HuH-7 (cell line): ENCODE data around the gene TCF25.
"Not testable (repeated sequence)": the region's sequence is repeated elsewhere in the genome, so short reads cannot be mapped to it uniquely, and the experiment has no call there.

Experiments
- DNase-seq: peaks from one replicate; pipeline ENCODE4 v3.0.0; 2011; ENCODE audit warnings: low spot score

The TCF25 gene

GRCh38 chr16:89920723-89921122, 47.3 kb downstream of the TCF25 start:
- no peak for DNase-seq

DNA sequence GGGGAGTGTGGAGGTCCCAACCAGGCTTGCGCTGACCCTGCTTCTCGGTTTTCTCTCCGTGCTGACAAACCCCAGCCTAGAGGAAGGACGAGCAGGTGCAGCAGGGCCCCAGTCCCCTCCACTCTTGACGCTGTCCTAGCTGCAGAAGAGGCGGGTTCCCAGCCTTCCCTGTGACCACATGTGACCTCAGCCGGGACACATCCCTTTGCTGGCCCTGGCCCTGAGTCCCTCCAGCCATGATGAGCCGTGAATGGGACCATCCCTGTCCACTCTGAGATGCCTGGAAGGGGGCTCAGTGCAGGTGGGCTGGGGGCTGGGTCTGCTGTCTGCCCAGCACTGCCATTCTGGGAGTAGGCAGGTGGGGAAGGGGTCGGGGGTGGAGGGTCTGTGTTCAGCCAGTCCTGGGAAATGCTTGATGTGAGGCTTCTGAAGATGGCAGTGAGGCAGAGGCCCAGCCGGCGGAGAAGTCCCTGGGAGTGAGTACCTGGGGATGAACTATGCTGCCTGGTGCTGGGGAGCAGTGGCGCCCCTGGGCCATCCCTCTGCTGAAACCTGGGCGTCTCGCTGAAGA, 47.8 kb downstream of the TCF25 start:
- no peak for DNase-seq

GRCh38 chr16:89921702-89922476, 48.5 kb downstream of the TCF25 start:
- peak; percentile 90 for DNase-seq

DNA sequence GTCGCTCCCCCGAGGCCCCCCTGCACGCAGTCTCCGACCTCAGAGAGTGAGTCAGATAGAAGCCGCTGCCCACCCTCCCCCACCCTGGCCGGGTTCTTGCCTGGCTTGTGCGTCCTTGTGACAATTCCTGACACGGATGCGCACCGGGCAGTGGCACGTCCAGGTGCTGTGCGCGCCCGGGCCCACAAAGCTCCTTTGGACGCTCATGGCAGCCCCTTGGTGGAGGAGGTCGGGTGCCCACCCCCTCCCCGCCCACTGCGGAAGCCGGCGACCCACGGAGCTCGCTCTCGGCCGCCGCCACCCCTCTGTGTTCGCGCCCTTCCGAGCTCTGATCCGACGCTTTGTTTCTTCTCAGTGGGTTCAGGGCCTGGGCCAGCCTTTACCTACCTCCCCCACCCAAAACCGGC, 49.1 kb downstream of the TCF25 start:
- DNase-seq, result peak; percentile 64

DNA sequence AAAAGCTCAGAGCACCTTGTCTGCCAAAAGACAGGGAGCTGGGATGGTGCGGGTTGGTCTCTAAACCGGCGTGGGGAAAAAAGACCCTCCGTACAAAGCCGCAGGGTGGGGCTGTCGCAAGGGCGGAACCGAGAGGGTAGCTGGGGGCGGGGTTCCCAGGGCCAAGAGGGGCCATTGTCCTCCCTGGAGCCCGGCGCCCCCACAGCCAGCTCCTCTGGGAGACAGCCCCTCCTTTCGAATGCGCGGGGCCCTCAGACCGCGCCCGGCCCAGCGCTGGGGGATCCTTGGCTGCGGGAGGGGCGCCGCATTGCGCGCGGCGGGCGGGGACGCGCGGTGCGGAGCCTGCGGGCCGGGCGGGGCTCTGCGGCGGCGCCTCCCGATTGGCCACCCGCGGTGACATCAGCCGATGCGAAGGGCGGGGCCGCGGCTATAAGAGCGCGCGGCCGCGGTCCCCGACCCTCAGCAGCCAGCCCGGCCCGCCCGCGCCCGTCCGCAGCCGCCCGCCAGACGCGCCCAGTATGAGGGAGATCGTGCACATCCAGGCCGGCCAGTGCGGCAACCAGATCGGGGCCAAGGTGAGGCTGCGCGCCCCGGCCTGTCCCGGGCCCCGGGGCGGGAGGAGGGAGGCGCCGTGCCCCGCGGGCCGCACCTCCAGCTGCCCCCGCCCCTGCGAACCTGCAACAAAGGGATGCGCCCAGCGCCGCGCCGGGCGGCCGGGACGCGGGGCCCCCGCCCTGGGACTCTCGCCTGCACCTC, 49.7 kb downstream of the TCF25 start, which contains the start of gene TUBB3:
Gene TUBB3, plus strand, starts transcription at position 459 of the 756 bp plus-strand sequence. Its CDS starts 60 bp downstream, at position 519.
- DNase-seq, result peak; percentile 99

GRCh38 chr16:89923640-89924296, 50.4 kb downstream of the TCF25 start:
- DNase-seq, result no peak

DNA sequence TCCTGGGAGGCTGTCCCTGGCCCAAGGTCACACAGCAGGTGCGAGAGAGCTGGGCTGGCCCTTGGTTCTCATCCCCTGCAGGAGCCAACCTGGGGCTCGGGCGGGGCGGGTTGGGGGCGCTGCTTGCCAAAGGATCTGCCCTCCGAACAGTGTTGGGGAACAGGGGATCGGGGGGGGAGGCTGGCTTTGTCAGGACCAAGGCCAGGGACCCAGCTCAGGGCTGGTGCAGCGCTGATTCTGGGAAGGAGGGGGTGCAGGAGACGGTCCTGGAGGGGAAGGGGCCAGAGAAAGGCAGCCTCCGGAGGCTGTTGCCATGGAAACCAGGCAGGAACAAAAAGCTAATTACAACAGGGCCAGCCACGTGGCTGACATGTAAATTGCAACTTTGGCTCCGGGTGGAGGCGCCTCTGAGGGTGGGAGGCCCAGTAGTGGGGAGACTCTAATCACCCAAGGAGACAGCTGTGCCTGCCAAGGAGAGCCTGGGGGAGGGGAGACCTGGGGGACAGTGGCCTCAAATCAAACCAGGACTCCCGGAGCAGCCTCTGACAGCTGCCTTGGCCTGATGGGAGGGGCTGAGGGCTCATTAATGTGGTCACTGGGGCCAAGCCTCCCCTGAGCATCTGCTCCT, 51.0 kb downstream of the TCF25 start:
- DNase-seq, result no peak

GRCh38 chr16:89924925-89925307, 51.5 kb downstream of the TCF25 start:
- DNase-seq, result no peak

DNA sequence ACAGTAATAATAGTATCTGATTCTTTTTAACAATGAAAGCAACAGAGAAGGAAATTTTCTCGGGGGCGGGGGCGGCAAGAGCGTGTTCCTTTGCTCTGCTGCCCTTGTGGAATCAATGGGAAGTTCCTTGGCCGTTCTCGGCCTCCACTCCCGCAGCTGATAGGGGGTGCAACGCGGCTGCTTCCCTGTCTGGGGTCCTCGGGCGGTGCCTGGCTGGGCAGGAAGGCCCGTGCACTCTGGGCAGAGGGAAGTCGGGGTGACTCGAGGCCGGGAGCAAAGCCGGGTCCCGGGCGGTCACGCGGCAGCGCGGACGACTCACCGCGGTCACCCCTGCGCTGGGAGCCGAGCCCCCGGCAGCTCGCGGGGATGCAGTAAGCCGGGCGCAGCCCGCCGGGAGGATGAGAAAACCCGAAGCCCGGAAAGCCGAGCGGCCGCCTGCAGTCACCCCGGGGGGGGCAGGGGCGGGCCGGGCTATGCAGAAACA, 52.2 kb downstream of the TCF25 start:
- DNase-seq, result no peak

DNA sequence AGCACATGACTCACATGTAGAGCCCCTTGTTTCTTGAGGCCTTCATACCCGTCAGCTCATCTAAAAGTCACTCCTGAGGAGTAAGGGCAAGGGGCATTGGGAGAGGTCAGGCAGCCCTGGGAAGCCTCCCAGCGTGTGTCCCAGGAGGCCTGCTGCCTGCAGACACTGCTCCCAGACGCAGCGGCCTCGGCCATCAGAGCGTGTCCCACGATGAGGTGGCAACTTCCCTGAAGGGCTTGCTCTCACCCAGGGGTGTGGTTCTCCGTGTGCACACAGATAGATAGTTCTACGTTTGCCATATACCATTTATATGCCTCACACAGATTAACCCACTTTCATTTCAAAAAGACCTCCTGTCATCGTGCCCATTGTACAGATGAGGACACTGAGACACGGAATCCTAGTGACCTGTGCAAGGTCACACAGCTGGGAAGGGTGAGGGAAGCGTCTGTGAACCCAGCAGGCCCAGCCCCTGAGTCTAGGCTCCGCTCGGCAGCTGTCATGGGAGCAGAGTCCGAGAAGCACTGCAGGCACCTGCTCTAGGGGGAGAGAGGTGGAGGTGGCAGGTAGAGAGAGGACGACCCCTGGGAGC, 58.0 kb downstream of the TCF25 start:
- no peak for DNase-seq

DNA sequence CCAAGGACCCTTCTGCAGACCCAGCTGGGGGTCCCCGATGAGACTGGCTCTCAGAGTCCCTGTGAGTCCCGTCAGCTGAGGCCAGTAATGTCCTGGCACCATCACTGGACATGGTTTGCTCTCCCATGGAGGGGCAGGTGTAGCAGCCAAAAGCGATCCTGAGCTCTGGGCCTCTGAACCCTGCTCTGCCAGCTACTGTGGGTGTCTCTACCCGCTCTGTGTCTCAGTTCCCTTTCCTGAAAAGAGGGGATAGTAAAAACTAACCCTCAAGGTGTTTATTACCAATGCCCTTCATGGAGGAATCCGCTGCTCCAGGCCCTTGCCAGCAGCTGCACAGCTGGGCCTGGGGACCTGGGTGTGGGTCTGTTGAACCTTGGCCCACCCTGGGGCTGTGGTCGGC, 58.6 kb downstream of the TCF25 start:
- DNase-seq, result no peak

DNA sequence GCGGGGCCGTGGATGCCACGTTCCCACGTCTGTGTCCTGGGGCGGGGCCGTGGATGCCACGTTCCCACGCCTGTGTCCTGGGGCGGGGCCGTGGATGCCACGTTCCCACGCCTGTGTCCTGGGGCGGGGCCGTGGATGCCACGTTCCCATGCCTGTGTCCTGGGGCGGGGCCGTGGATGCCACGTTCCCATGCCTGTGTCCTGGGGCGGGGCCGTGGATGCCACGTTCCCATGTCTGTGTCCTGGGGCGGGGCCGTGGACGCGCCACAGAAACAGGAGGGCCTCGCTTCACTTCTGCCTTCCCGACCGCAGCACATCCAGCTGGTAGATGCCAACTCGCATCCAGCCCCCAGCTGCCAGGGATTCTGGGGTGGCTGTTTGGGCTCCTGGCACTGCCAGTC, 60.6 kb downstream of the TCF25 start:
- DNase-seq, result not testable (repeated sequence)

DNA sequence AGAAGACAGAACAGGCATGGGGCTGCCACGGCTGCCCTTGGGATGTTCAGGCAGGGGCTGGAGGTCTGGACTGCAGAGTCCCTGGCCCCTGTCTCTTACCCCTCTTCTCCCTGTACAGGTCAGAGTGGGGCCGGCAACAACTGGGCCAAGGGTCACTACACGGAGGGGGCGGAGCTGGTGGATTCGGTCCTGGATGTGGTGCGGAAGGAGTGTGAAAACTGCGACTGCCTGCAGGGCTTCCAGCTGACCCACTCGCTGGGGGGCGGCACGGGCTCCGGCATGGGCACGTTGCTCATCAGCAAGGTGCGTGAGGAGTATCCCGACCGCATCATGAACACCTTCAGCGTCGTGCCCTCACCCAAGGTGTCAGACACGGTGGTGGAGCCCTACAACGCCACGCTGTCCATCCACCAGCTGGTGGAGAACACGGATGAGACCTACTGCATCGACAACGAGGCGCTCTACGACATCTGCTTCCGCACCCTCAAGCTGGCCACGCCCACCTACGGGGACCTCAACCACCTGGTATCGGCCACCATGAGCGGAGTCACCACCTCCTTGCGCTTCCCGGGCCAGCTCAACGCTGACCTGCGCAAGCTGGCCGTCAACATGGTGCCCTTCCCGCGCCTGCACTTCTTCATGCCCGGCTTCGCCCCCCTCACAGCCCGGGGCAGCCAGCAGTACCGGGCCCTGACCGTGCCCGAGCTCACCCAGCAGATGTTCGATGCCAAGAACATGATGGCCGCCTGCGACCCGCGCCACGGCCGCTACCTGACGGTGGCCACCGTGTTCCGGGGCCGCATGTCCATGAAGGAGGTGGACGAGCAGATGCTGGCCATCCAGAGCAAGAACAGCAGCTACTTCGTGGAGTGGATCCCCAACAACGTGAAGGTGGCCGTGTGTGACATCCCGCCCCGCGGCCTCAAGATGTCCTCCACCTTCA, 61.5 kb downstream of the TCF25 start:
- DNase-seq, result no peak

DNA sequence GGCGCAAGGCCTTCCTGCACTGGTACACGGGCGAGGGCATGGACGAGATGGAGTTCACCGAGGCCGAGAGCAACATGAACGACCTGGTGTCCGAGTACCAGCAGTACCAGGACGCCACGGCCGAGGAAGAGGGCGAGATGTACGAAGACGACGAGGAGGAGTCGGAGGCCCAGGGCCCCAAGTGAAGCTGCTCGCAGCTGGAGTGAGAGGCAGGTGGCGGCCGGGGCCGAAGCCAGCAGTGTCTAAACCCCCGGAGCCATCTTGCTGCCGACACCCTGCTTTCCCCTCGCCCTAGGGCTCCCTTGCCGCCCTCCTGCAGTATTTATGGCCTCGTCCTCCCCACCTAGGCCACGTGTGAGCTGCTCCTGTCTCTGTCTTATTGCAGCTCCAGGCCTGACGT, 62.2 kb downstream of the TCF25 start:
- DNase-seq, result not testable (repeated sequence)

GRCh38 chr16:89936034-89936433, 62.6 kb downstream of the TCF25 start:
- DNase-seq, result no peak

GRCh38 chr16:89936508-89936907, 63.1 kb downstream of the TCF25 start:
- no peak for DNase-seq

DNA sequence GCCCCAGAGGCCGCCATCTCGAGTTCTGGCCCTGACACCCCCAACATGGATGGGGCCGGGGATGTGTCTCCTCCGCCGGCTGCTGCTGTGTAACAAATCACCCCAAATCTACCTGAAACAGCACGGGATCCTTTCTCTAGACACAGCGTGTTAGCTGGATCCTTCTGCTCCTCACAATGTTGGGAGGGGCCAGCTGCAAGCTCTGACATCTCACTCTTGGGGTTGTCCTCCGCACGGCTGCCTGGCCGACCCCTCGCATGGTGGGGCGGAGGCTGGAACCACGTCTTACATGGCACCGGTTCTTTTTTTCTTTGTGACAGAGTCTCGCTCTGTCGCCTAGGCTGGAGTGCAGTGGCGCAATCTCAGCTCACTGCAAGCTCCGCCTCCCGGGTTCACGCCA, 63.6 kb downstream of the TCF25 start:
- DNase-seq, result no peak

- DNase-seq, result no peak
Observed at GRCh38 chr16:89938175-89938885, 64.9 kb downstream of the TCF25 start.

DNA sequence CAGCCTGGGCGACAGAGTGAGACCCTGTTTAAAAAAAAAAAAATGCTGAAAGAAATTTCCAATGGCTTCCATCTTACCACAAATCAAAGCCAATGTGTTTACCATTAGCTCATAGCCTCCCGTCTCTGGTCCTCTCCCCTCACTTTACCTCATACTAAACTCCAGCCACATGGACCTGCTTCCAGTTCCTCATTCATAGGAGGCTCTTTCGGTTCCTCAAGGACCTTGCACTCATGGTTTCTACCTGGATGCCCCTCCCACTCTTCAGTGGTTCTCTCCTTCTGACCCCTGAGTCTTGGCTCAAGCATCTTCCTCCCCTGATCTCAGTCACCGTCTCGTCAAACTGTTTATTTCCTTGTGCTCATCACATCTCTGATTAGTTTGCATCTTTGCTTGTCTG, 71.4 kb downstream of the TCF25 start:
- DNase-seq, result no peak

- no peak for DNase-seq
Observed at GRCh38 chr16:89945654-89946053, 72.3 kb downstream of the TCF25 start.
